ENCODE results near the gene TNFRSF18. TPM values are rescaled to one million over a fixed set of nuclear protein-coding genes. Genes with fewer than 3 reads are reported as not detected.

TNFRSF18 gene
- total and polyA plus RNA-seq, 2 donors (not counting 3 experiments of a cell fraction or from before 2014, with no cell fraction given) = not detected

- Histone ChIP-seq H3K27me3 (ENCODE audit: control insufficient read depth in 2 of 2, insufficient read depth in 2 of 2, low read length in 2 of 2) (peaks cover 9 to 10% of the 10 kb centered on the region in 2 experiments), H3K9ac (replicated peaks; ENCODE audit: extremely low read depth, insufficient read depth, low read length) (no peak overlapping the region), H4K20me1 (replicated peaks; ENCODE audit: control insufficient read depth, extremely low read depth, insufficient read depth, low read length) (no peaks in the 10 kb centered on the region), H3K4me3 (replicated peaks in 1 of 3; ENCODE audit: insufficient read depth in 1 of 3, low read depth in 1 of 3, low read length in 3 of 3) (no peak overlapping the region), H2AFZ (ENCODE audit: low read depth, low read length) (no peak overlapping the region), H3K9me3 (replicated peaks; ENCODE audit: control insufficient read depth, insufficient read depth, low read length) (no peaks in the 10 kb centered on the region), H3K4me1 (ENCODE audit: control insufficient read depth, extremely low read depth, insufficient read depth, low read length) (no peaks in the 10 kb centered on the region), H3K9me1 (replicated peaks; ENCODE audit: control insufficient read depth, extremely low read depth, insufficient read depth, low read length) (no peaks in the 10 kb centered on the region), H3K4me2 (ENCODE audit: insufficient read depth, low read length) (no peak overlapping the region), H3K36me3 (ENCODE audit: control insufficient read depth in 2 of 2, extremely low read depth in 1 of 2, insufficient read depth in 2 of 2, low read length in 2 of 2) (no peaks in the 10 kb centered on the region), H3K27ac (ENCODE audit: insufficient read depth, low read depth, low read length) (no peak overlapping the region), H3K79me2 (ENCODE audit: control insufficient read depth, insufficient read depth, low read length) (no peaks in the 10 kb centered on the region)
- FAIRE-seq (no peak), DNase-seq (ENCODE audit: low read depth, low spot score) (no peak)
- intact Hi-C loops (cut with micrococcal nuclease) = no loop called here
- no TSS peak for BruUV-seq (replicated peaks)
- POLR2A ChIA-PET = no interaction called here
- CTCF ChIA-PET = interaction anchor here (0.7 to 1.5 kb wide), 3 partner anchors 46 to 184 kb away, joined by 3 read pairs; no protein-coding TSS in a partner anchor
- TF ChIP-seq JUN (IDR thresholded peaks at IDR 0.05; ENCODE audit: borderline replicate concordance, insufficient read depth, insufficient read length, low read depth) (no peak), CTCF (IDR thresholded peaks at IDR 0.05; ENCODE audit: extremely low read depth in 1 of 2, insufficient read depth in 1 of 2, low read depth in 1 of 2, low read length in 2 of 2) (no peak), MYC (IDR thresholded peaks at IDR 0.05; ENCODE audit: low read depth, low read length) (no peak), POLR2AphosphoS5 (IDR thresholded peaks at IDR 0.05; ENCODE audit: insufficient read depth, low read depth, low read length) (no peak), GATA2 (IDR thresholded peaks at IDR 0.05; ENCODE audit: insufficient read depth, insufficient read length, low read depth, low read length) (no peak), FOS (IDR thresholded peaks at IDR 0.05; ENCODE audit: borderline replicate concordance, insufficient read depth, low read length) (no peak), POLR2A (IDR thresholded peaks at IDR 0.05; ENCODE audit: low read depth, low read length) (no peak), EZH2 (IDR thresholded peaks at IDR 0.05; ENCODE audit: borderline replicate concordance, low read depth, low read length, severe bottlenecking) (no peak)
- TF ChIP-seq, protein P1, sequence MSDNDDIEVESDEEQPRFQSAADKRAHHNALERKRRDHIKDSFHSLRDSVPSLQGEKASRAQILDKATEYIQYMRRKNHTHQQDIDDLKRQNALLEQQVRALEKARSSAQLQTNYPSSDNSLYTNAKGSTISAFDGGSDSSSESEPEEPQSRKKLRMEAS (IDR thresholded peaks at IDR 0.05; ENCODE audit: insufficient read depth, insufficient read length) = no peak
- dilution Hi-C loops (cut with MboI; ENCODE audit: extremely low pct_ligation_motif_present, low sequenced_read_pairs) = no loop called here
Observed at GRCh38 chr1:1168451-1169411, 37.7 kb downstream of the TNFRSF18 start.

Measured in endothelial cell of umbilical vein (primary cell).